Astrocyte (in vitro differentiated cells and primary cell): ENCODE results near the gene CFAP45. TPM values are rescaled to one million over a fixed set of nuclear protein-coding genes. Genes with fewer than 3 reads are reported as not detected.
A peak's percentile ranks its signal among the peaks of the same experiment; 100 is the strongest.

Experiments used
- DNase-seq: peaks from one replicate; pipeline ENCODE4 v3.0.0-alpha.2; 2010; ENCODE audit warnings: low read depth
- FAIRE-seq: peaks from 2 replicates; lab custom pipeline; 2011; peaks lifted over from hg19 to GRCh38; lab: Jason Lieb, UNC
- H2AFZ ChIP-seq: 2 replicates; pipeline ENCODE4 v1.6.0; 2012; ENCODE audit warnings: low read depth, low read length, inconsistent platforms
- H3K27ac ChIP-seq: 2 replicates; pipeline ENCODE4 v1.5.1; 2011; ENCODE audit warnings: low read depth, low read length, inconsistent platforms
- H3K27me3 ChIP-seq: 2 replicates; pipeline ENCODE4 v1.6.0; 2011; ENCODE audit warnings: low read length, inconsistent platforms; ENCODE audit not compliant: insufficient read depth
- H3K36me3 ChIP-seq: 2 replicates; pipeline ENCODE4 v1.5.1; 2011; ENCODE audit warnings: low read length, inconsistent platforms; ENCODE audit not compliant: insufficient read depth
- H3K4me1 ChIP-seq: 2 replicates; pipeline ENCODE4 v1.5.1; 2011; ENCODE audit warnings: low read length, inconsistent platforms; ENCODE audit not compliant: insufficient read depth
- H3K4me2 ChIP-seq: 2 replicates; pipeline ENCODE4 v1.6.0; 2012; ENCODE audit warnings: low read length, inconsistent platforms
- H3K4me3 ChIP-seq: 2 replicates; pipeline ENCODE4 v1.5.1; 2011; ENCODE audit warnings: low read depth, mild to moderate bottlenecking, low read length, inconsistent platforms; ENCODE audit not compliant: insufficient read depth
- H3K79me2 ChIP-seq: 2 replicates; pipeline ENCODE4 v1.6.0; 2012; ENCODE audit warnings: mild to moderate bottlenecking, low read length, inconsistent platforms; ENCODE audit not compliant: insufficient read depth
- H3K9ac ChIP-seq: 2 replicates; pipeline ENCODE4 v1.6.0; 2012; ENCODE audit warnings: mild to moderate bottlenecking, low read length, inconsistent platforms
- H3K9me3 ChIP-seq: 2 replicates; pipeline ENCODE4 v1.5.1; 2012; ENCODE audit warnings: low read depth, mild to moderate bottlenecking, low read length, inconsistent platforms; ENCODE audit not compliant: insufficient read depth
- H4K20me1 ChIP-seq: 2 replicates; pipeline ENCODE4 v1.6.0; 2012; ENCODE audit warnings: low read length, inconsistent platforms; ENCODE audit not compliant: insufficient read depth
- H3K27ac Mint-ChIP-seq: one replicate; pipeline ENCODE4 v1.8.0; 2021; ENCODE audit warnings: mild to moderate bottlenecking, mixed read lengths; ENCODE audit not compliant: unreplicated experiment
- H3K27me3 Mint-ChIP-seq: one replicate; pipeline ENCODE4 v1.8.0; 2021; ENCODE audit warnings: low read depth, mixed read lengths; ENCODE audit not compliant: unreplicated experiment
- H3K36me3 Mint-ChIP-seq: one replicate; pipeline ENCODE4 v1.8.0; 2021; ENCODE audit warnings: low read depth, mixed read lengths; ENCODE audit not compliant: unreplicated experiment
- H3K4me1 Mint-ChIP-seq: one replicate; pipeline ENCODE4 v1.8.0; 2021; ENCODE audit warnings: low read depth, mixed read lengths; ENCODE audit not compliant: unreplicated experiment
- H3K4me3 Mint-ChIP-seq: one replicate; pipeline ENCODE4 v1.8.0; 2021; ENCODE audit warnings: mild to moderate bottlenecking, moderate library complexity, mixed read lengths; ENCODE audit not compliant: unreplicated experiment
- H3K9me3 Mint-ChIP-seq: one replicate; pipeline ENCODE4 v1.8.0; 2021; ENCODE audit warnings: mild to moderate bottlenecking, mixed read lengths; ENCODE audit not compliant: unreplicated experiment
- CTCF ChIP-seq: IDR thresholded peaks from 2 replicates; pipeline ENCODE4 v1.5.1; 2011; ENCODE audit warnings: low read depth, mild to moderate bottlenecking, inconsistent platforms, low read length, moderate library complexity; ENCODE audit not compliant: insufficient read depth
- EZH2 ChIP-seq: IDR thresholded peaks from 2 replicates; pipeline ENCODE4 v1.6.1; 2012; ENCODE audit warnings: mild to moderate bottlenecking, low read length, inconsistent platforms; ENCODE audit not compliant: insufficient read depth
- total RNA-seq: library from RNA; stranded (reverse); gene quantifications from 2 replicates; pipeline ENCODE4 v1.2.1, GENCODE V29; 2021

Gene CFAP45
- total RNA-seq, 1 donor from 2014 or later: 3.2 TPM

- Histone ChIP-seq H3K36me3 (no peaks in the 10 kb centered on the region), H2AFZ (no peak overlapping the region), H3K27me3 (no peaks in the 10 kb centered on the region), H3K27ac (peak overlapping the region; percentile 74), H3K9ac (peak overlapping the region; percentile 16), H4K20me1 (no peaks in the 10 kb centered on the region), H3K79me2 (no peaks in the 10 kb centered on the region), H3K4me1 (peaks cover 25% of the 10 kb centered on the region), H3K9me3 (no peaks in the 10 kb centered on the region), H3K4me3 (no peak overlapping the region), H3K4me2 (peak overlapping the region; percentile 52)
- H3K27ac Mint-ChIP-seq: no peak overlapping the region
- no peak overlapping the region for H3K4me3 Mint-ChIP-seq
- H3K4me1 Mint-ChIP-seq: peaks cover 10% of the 10 kb centered on the region
- no peaks in the 10 kb centered on the region for H3K9me3 Mint-ChIP-seq
- FAIRE-seq (peak; percentile 96), DNase-seq (peak; percentile 99)
- H3K27me3 Mint-ChIP-seq: no peaks in the 10 kb centered on the region
- H3K36me3 Mint-ChIP-seq: peaks cover 3% of the 10 kb centered on the region
- no peak for TF ChIP-seq CTCF
- no peak for TF ChIP-seq EZH2
Observed at GRCh38 chr1:159881622-159882526, 18.1 kb downstream of the CFAP45 start.

- TF ChIP-seq EZH2: no peak
- no peak for TF ChIP-seq CTCF
- Histone ChIP-seq H3K4me1 (peaks cover 25% of the 10 kb centered on the region), H3K79me2 (no peaks in the 10 kb centered on the region), H3K36me3 (no peaks in the 10 kb centered on the region), H3K27me3 (no peaks in the 10 kb centered on the region), H4K20me1 (no peaks in the 10 kb centered on the region), H3K27ac (no peak overlapping the region), H3K4me3 (no peak overlapping the region), H2AFZ (no peak overlapping the region), H3K9me3 (no peaks in the 10 kb centered on the region), H3K9ac (no peak overlapping the region), H3K4me2 (peak overlapping the region; percentile 34)
- Mint-ChIP-seq H3K27ac (no peak overlapping the region), H3K4me1 (peaks cover 17% of the 10 kb centered on the region), H3K36me3 (peaks cover 2% of the 10 kb centered on the region), H3K9me3 (no peaks in the 10 kb centered on the region), H3K4me3 (no peak overlapping the region), H3K27me3 (peaks cover 2% of the 10 kb centered on the region)
- no peak for FAIRE-seq
- no peak for DNase-seq
Observed at GRCh38 chr1:159880430-159880829, 19.5 kb downstream of the CFAP45 start.

- H3K9ac ChIP-seq: no peak overlapping the region
- H3K9me3 Mint-ChIP-seq: no peaks in the 10 kb centered on the region
- no peak overlapping the region for H3K27ac Mint-ChIP-seq
- DNase-seq: peak; percentile 69
- no peak overlapping the region for H2AFZ ChIP-seq
- H3K36me3 Mint-ChIP-seq: peaks cover 2% of the 10 kb centered on the region
- no peaks in the 10 kb centered on the region for H3K36me3 ChIP-seq
- FAIRE-seq: no peak
- no peaks in the 10 kb centered on the region for H3K27me3 ChIP-seq
- no peak overlapping the region for H3K27ac ChIP-seq
- peak overlapping the region; percentile 34 for H3K4me2 ChIP-seq
- no peaks in the 10 kb centered on the region for H4K20me1 ChIP-seq
- H3K4me1 ChIP-seq: peaks cover 25% of the 10 kb centered on the region
- H3K9me3 ChIP-seq: no peaks in the 10 kb centered on the region
- peaks cover 17% of the 10 kb centered on the region for H3K4me1 Mint-ChIP-seq
- no peak for TF ChIP-seq CTCF
- TF ChIP-seq EZH2: no peak
- H3K27me3 Mint-ChIP-seq: peaks cover 2% of the 10 kb centered on the region
- H3K79me2 ChIP-seq: no peaks in the 10 kb centered on the region
- no peak overlapping the region for H3K4me3 Mint-ChIP-seq
- H3K4me3 ChIP-seq: no peak overlapping the region
Observed at GRCh38 chr1:159879977-159880376, 20.0 kb downstream of the CFAP45 start.
